Activated CD4-positive, alpha-beta T cell treated with anti-CD3 and anti-CD28 coated beads for 36 hours (primary cell): ENCODE results near the gene CXCR2. TPM values are rescaled to one million over a fixed set of nuclear protein-coding genes. Genes with fewer than 3 reads are reported as not detected.
A peak's percentile ranks its signal among the peaks of the same experiment; 100 is the strongest.
"Not testable (repeated sequence)": the region's sequence is repeated elsewhere in the genome, so short reads cannot be mapped to it uniquely, and the experiment has no call there.

Experiments used
- ATAC-seq: fragments of 200-7000 bp; cut with Tn5 transposase; one replicate; pipeline ENCODE4 v1.10.0; 2021; ENCODE audit warnings: mild to moderate bottlenecking, moderate library complexity
- CTCF ChIA-PET: fragments of 350-600 bp; sonication (Branson Sonifier 250); formaldehyde crosslinking; loops from one replicate; lab custom pipeline; 2021; ENCODE audit warnings: antibody characterized with exemption; lab: Charles Lee
- POLR2A ChIA-PET: fragments of 350-600 bp; sonication (Branson Sonifier 250); formaldehyde crosslinking; loops from one replicate; lab custom pipeline; 2021; ENCODE audit warnings: antibody characterized with exemption, inconsistent platforms; lab: Charles Lee
- DNase-seq: peaks from one replicate; pipeline ENCODE4 v3.0.0-alpha.2; 2020
- H3K27ac Mint-ChIP-seq: one replicate; pipeline ENCODE4 v1.8.0; 2021; ENCODE audit warnings: mixed read lengths
- H3K27me3 Mint-ChIP-seq: one replicate; pipeline ENCODE4 v1.8.0; 2021; ENCODE audit warnings: mixed read lengths
- H3K36me3 Mint-ChIP-seq: one replicate; pipeline ENCODE4 v1.8.0; 2021; ENCODE audit warnings: low read depth, mixed read lengths
- H3K4me1 Mint-ChIP-seq: one replicate; pipeline ENCODE4 v1.8.0; 2021; ENCODE audit warnings: mixed read lengths
- H3K4me3 Mint-ChIP-seq: one replicate; pipeline ENCODE4 v1.8.0; 2021; ENCODE audit warnings: mild to moderate bottlenecking, moderate library complexity, mixed read lengths
- H3K9me3 Mint-ChIP-seq: one replicate; pipeline ENCODE4 v1.8.0; 2021; ENCODE audit warnings: low read depth, mixed read lengths
- intact Hi-C, 2 experiments: fragments of 100-400 bp; cut with DNase I in 1 of 2; cut with micrococcal nuclease in 1 of 2; formaldehyde crosslinking; loops; one replicate each; pipeline versions ENCODE4 v1.14.2 to v1.15.1; 2022 to 2024; cut with DNase I, micrococcal nuclease
- total RNA-seq, 2 experiments: library from RNA; stranded (reverse); gene quantifications; one replicate each; pipeline ENCODE4 v1.2.3, GENCODE V29; 2021

Gene CXCR2
- total RNA-seq, 2 experiments from 2014 or later: 0.14 to 0.32 TPM

DNA sequence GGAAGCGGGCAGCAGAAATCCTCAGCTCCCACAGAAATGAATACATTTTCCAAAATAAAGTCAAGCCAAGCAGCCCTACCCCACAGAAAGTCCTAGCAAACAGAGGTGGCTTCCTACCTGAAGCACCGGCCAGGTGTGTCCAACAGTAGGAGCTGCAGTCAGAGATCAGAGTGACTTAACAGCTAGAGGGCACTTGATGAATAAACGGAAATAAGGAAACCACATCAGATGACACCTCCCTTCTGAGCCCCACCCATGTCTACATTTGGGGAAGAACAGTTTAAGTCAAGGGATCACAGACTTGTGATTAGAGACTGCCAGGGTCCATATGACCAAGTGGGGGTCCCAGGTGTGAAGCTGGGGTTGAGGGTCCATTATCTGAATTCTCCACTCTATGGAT is 41.0 kb downstream of the CXCR2 start, which contains the start of gene CXCR1:
TSS of gene CXCR1 (minus strand) at position 172 of the 400 bp plus-strand sequence. CDS start 1,751 bp downstream, outside the sequence.
- CTCF ChIA-PET: interaction anchor here (0.6 to 4.0 kb wide), 7 partner anchors 9 to 429 kb away, joined by 3 to 37 read pairs (median 9); no protein-coding TSS in a partner anchor
- Mint-ChIP-seq H3K27ac (no peak within 1 kb of the TSS), H3K27me3 (no peaks in the 10 kb centered on the region), H3K9me3 (no peaks in the 10 kb centered on the region), H3K36me3 (no peaks in the 10 kb centered on the region), H3K4me3 (no peak within 1 kb of the TSS), H3K4me1 (peaks cover 18% of the 10 kb centered on the region)
- DNase-seq (peak; percentile 33), ATAC-seq (peak; percentile 90)
- intact Hi-C loops: loop anchor here in 1 of 2 experiments (5.0 kb wide), 1 partner anchor 91 kb away; no protein-coding TSS in a partner anchor
- POLR2A ChIA-PET: no interaction called here

DNA sequence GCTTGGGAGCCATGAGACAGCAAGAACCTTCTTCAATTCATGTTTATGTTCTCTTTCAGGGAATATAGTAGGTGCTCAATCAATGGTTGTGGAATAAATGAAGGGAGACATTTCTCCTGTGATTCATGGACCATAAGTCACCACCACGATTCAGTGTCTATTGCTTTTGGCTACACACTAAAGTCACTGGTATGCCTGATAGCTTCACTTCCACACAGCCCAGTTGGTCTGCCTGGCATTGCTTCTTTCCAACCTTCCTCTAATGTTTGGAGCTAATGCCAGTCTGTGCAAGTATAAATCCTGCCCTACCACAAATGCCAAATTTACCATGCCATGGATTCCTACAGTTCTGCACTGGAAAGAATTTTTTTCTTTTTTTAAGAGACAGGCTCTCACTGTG is 42.2 kb downstream of the CXCR2 start:
- DNase-seq: no peak
- Mint-ChIP-seq H3K36me3 (no peaks in the 10 kb centered on the region), H3K27ac (no peak overlapping the region), H3K4me1 (peaks cover 18% of the 10 kb centered on the region), H3K9me3 (no peaks in the 10 kb centered on the region), H3K27me3 (no peaks in the 10 kb centered on the region), H3K4me3 (no peak overlapping the region)
- POLR2A ChIA-PET: no interaction called here
- CTCF ChIA-PET: interaction anchor here (0.7 to 4.0 kb wide), 12 partner anchors 10 to 190 kb away, joined by 3 to 37 read pairs (median 6); no protein-coding TSS in a partner anchor
- ATAC-seq: no peak
- intact Hi-C loops: loop anchor here in 1 of 2 experiments (5.0 kb wide), 1 partner anchor 89 kb away; no protein-coding TSS in a partner anchor

DNA sequence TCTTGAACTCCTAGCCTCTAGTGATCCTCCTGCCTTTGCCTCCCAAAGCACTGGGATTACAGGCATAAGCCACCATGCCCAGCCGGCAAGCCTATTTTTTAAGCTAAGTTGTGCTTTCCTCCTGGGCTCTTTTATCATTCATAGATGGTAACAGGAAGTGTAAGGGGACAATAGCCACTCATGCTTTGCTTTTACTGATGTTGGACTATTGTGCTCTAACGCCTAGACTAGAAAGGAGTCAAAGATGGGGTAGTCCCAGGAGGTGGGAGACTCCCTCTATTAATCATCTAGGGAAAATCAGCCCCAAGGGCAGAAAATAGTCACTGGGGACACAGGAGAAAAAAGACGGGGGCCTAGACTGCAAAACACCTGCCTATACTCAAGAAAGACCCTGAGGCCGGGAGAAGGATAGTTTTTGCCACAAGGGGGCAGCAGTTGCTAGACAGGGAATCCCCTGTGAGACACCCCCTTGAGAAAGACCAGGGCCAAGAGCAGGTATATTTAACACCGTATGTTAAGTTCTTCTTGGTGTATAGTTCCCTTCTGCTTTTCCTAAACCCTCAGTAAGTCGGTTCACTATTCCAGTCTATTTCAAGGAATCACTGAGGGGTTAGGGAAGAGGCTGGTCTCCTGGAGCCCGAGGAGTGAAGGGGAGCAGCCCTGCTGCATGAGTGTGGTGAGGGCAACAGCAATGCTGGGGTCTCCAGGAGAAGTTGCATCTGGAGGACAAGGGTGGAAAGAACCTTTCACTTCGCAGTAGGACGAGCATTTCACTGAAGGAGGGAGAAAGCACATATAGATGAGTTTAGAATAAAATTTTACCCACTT is 43.0 kb downstream of the CXCR2 start:
- Mint-ChIP-seq H3K9me3 (no peaks in the 10 kb centered on the region), H3K27me3 (no peaks in the 10 kb centered on the region), H3K4me1 (peaks cover 18% of the 10 kb centered on the region), H3K4me3 (no peak overlapping the region), H3K27ac (no peak overlapping the region), H3K36me3 (no peaks in the 10 kb centered on the region)
- DNase-seq (peak; percentile 80), ATAC-seq (peak; percentile 80)
- CTCF ChIA-PET: interaction anchor here (0.9 to 4.0 kb wide), 11 partner anchors 11 to 189 kb away, joined by 3 to 37 read pairs (median 4); no protein-coding TSS in a partner anchor
- intact Hi-C loops: loop anchor here (1.0 to 5.0 kb wide), 2 partner anchors 88 kb away; no protein-coding TSS in a partner anchor
- POLR2A ChIA-PET: interaction anchor here (0.5 kb wide), 1 partner anchor 63 kb away, joined by 3 read pairs; no protein-coding TSS in a partner anchor

DNA sequence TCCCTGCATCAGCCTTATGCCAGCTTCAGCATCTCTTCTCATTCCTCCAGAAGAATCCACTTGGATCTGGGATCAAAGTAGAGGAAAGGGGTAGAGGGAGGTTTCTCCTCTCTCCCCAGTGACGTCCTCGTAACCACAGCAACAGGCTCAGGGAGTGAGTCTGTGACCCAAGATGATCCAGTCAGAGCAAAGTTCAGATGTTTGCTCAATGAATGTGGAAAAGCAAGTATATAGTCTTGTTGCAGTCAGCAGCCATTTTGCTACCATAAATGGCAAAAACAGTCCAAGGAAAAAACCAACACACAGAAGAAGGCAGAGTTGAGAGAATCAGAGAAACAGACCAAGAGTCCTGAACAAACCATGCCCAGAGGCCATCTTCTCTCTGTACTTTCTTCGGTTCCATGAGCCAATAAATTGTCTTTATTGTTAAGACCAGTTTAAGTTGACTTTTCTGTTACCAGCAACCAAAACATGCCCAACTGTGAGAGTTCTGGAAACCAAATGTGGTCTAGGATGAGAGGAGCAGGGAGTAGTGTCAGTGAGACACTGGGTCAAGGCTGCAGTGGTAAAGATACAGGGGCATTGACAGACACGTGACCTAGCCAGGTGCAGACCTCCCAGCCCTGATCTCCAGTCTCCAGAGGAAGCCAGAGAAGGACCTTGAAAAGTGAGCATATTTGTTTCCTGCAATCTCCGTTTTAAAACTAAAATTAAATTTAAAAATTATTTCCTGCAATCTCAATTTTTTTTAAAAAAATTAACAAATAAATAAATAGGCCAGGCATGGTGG is 44.1 kb downstream of the CXCR2 start:
- DNase-seq: no peak
- CTCF ChIA-PET: interaction anchor here (0.9 to 4.0 kb wide), 3 partner anchors 86 to 117 kb away, joined by 3 to 37 read pairs (median 3); no protein-coding TSS in a partner anchor
- POLR2A ChIA-PET: no interaction called here
- Mint-ChIP-seq H3K27ac (no peak overlapping the region), H3K27me3 (no peaks in the 10 kb centered on the region), H3K9me3 (no peaks in the 10 kb centered on the region), H3K4me3 (no peak overlapping the region), H3K4me1 (peaks cover 18% of the 10 kb centered on the region), H3K36me3 (no peaks in the 10 kb centered on the region)
- no peak for ATAC-seq
- intact Hi-C loops: loop anchor here (1.0 to 5.0 kb wide), 2 partner anchors 87 kb away; no protein-coding TSS in a partner anchor

GRCh38 chr2:218171744-218172143 is 45.9 kb downstream of the CXCR2 start:
- H3K27ac Mint-ChIP-seq, H3K36me3 Mint-ChIP-seq, ATAC-seq, H3K9me3 Mint-ChIP-seq, DNase-seq, H3K4me3 Mint-ChIP-seq, H3K27me3 Mint-ChIP-seq, intact Hi-C loops, POLR2A ChIA-PET: not testable (repeated sequence)
- peaks cover 14% of the 10 kb centered on the region for H3K4me1 Mint-ChIP-seq
- CTCF ChIA-PET: interaction anchor here (0.8 to 1.2 kb wide), 2 partner anchors 16 to 22 kb away, joined by 3 to 4 read pairs; no protein-coding TSS in a partner anchor

DNA sequence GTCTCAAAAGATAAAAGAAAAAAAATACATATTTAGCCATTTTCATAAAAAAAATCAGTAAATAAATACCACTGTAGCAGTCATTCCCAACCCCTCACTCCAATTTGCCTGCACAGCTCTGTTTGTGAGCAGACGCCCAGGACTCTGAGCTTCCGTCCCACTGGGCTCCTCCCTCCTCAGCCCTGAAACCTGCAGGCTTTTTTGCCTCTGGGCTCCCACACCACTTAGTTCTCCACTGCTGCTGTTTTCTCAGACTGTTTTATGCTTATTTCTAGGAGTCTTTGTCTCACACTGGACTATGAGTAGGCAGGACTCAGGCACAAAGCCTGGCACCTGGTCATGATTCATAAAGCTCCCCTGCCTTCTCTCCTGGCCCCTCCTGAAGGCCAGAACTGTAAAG is 47.0 kb downstream of the CXCR2 start:
- ChIA-PET POLR2A (no interaction called here), CTCF (interaction anchor here (0.6 to 1.0 kb wide), 2 partner anchors 12 to 15 kb away, joined by 3 read pairs; no protein-coding TSS in a partner anchor)
- no peaks in the 10 kb centered on the region for H3K27me3 Mint-ChIP-seq
- H3K36me3 Mint-ChIP-seq: no peaks in the 10 kb centered on the region
- no peak overlapping the region for H3K27ac Mint-ChIP-seq
- no peak for DNase-seq
- peaks cover 4% of the 10 kb centered on the region for H3K4me1 Mint-ChIP-seq
- H3K4me3 Mint-ChIP-seq: no peak overlapping the region
- intact Hi-C loops: no loop called here
- ATAC-seq: no peak
- H3K9me3 Mint-ChIP-seq: no peaks in the 10 kb centered on the region

DNA sequence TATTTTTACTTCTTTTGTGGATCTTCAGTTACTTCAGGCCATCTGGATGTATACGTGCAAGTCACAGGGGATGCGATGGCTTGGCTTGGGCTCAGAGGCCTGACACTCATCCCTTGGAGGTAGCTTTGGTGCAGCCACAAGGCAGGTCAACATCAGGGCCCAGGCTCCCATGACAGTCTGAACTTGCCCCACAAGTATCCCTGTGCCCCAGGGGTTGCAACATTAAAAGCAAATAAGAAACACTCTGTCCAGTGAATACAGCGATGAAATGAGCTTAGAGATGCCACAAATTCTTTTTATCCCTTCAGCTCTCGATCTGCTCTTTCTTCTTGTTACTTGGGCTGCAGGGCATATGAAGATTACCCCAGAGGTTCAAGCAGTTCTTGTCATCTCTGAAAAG is 54.0 kb downstream of the CXCR2 start:
- H3K4me3 Mint-ChIP-seq: no peak overlapping the region
- no peak for DNase-seq
- no peaks in the 10 kb centered on the region for H3K9me3 Mint-ChIP-seq
- intact Hi-C loops: loop anchor here in 1 of 2 experiments (10.0 kb wide), 1 partner anchor 175 kb away; the partner anchor contains the start of gene CATIP
- ChIA-PET CTCF (interaction anchor here (0.9 to 3.0 kb wide), 2 partner anchors 12 to 17 kb away, joined by 3 to 11 read pairs; no protein-coding TSS in a partner anchor), POLR2A (no interaction called here)
- no peak overlapping the region for H3K27ac Mint-ChIP-seq
- H3K27me3 Mint-ChIP-seq: peaks cover 2% of the 10 kb centered on the region
- H3K4me1 Mint-ChIP-seq: no peaks in the 10 kb centered on the region
- ATAC-seq: no peak
- no peaks in the 10 kb centered on the region for H3K36me3 Mint-ChIP-seq

GRCh38 chr2:218180467-218181114 is 54.8 kb downstream of the CXCR2 start:
- H3K9me3 Mint-ChIP-seq: no peaks in the 10 kb centered on the region
- H3K36me3 Mint-ChIP-seq: no peaks in the 10 kb centered on the region
- CTCF ChIA-PET: interaction anchor here (0.6 to 3.0 kb wide), 3 partner anchors 13 to 363 kb away, joined by 3 to 11 read pairs (median 5); no protein-coding TSS in a partner anchor
- H3K4me1 Mint-ChIP-seq: no peaks in the 10 kb centered on the region
- DNase-seq (no peak), ATAC-seq (no peak)
- POLR2A ChIA-PET: interaction anchor here (0.6 kb wide), 1 partner anchor 390 kb away, joined by 3 read pairs; no protein-coding TSS in a partner anchor
- H3K4me3 Mint-ChIP-seq: no peak overlapping the region
- peaks cover 2% of the 10 kb centered on the region for H3K27me3 Mint-ChIP-seq
- intact Hi-C loops: loop anchor here in 1 of 2 experiments (10.0 kb wide), 1 partner anchor 174 kb away; the partner anchor contains the start of gene CATIP
- no peak overlapping the region for H3K27ac Mint-ChIP-seq

GRCh38 chr2:218184331-218184730 is 58.5 kb downstream of the CXCR2 start:
- DNase-seq (no peak), ATAC-seq (no peak)
- ChIA-PET CTCF (interaction anchor here (0.7 to 1.9 kb wide), 4 partner anchors 17 to 105 kb away, joined by 3 to 9 read pairs (median 4); partner anchors contain the start of gene CXCR1), POLR2A (no interaction called here)
- Mint-ChIP-seq H3K27ac (no peak overlapping the region), H3K27me3 (no peaks in the 10 kb centered on the region), H3K36me3 (no peaks in the 10 kb centered on the region), H3K4me1 (peaks cover 8% of the 10 kb centered on the region), H3K4me3 (no peak overlapping the region), H3K9me3 (no peaks in the 10 kb centered on the region)
- intact Hi-C loops: loop anchor here in 1 of 2 experiments (10.0 kb wide), 1 partner anchor 170 kb away; the partner anchor contains the start of gene CATIP

GRCh38 chr2:218186355-218186766 is 60.5 kb downstream of the CXCR2 start:
- no peaks in the 10 kb centered on the region for H3K27me3 Mint-ChIP-seq
- ChIA-PET CTCF (interaction anchor here (1.3 to 1.5 kb wide), 2 partner anchors 43 to 44 kb away, joined by 5 to 6 read pairs; no protein-coding TSS in a partner anchor), POLR2A (interaction anchor here (0.7 kb wide), 1 partner anchor 86 kb away, joined by 3 read pairs; no protein-coding TSS in a partner anchor)
- ATAC-seq (peak; percentile 95), DNase-seq (peak; percentile 83)
- H3K27ac Mint-ChIP-seq: no peak overlapping the region
- peaks cover 8% of the 10 kb centered on the region for H3K4me1 Mint-ChIP-seq
- H3K9me3 Mint-ChIP-seq: no peaks in the 10 kb centered on the region
- no peak overlapping the region for H3K4me3 Mint-ChIP-seq
- intact Hi-C loops: loop anchor here (1.0 to 10.0 kb wide), 7 partner anchors 31 to 171 kb away; partner anchors contain the start of genes AAMP (in 2 of the 2), CATIP (in 2 of the 2), PNKD (in 2 of the 2) and ARPC2 (in 1 of the 2)
- H3K36me3 Mint-ChIP-seq: no peaks in the 10 kb centered on the region
